HG02973 (cell line): Measurements from ENCODE around the gene CMA1.
"Not testable (repeated sequence)": the region's sequence is repeated elsewhere in the genome, so short reads cannot be mapped to it uniquely, and the experiment has no call there.

Experiments used
- ATAC-seq: cut with Tn5 transposase; IDR thresholded peaks from one replicate; pipeline ENCODE4 v1.9.1; 2021; ENCODE audit warnings: moderate library complexity; ENCODE audit not compliant: unreplicated experiment

The CMA1 gene

DNA sequence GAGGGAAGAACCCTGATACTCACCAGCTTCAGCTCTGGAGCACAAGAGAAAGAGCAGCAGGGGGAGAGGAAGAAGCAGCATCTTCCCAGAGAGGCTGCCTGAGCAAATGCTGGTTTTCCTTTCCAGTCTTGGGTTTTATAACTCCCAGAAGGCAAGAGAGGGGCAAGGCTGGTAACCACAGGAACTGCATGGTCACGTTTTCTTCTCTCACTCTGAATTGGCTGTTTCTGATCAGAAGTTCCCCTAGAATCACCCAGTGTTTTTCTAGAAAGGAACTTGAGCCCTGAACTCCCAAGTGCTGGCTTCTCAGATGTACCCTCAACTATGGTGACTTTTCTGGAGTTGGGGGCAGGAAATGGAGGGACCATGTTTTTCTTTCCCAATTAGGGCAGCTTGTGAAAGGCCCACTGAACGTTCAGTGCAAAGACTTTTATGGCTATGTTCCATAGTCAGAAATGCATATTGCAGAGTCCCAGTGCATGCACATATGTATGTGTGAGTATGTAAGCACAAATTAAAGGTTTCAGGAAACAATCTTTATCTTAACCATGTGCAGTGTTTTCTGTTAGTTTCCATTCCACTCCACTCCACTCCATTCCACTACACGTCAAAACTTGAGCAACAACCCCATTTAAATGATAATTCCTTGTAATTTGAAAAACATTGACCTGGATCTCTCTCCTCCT is at the start of gene CMA1:
TSS of gene CMA1 (minus strand) at position 111 of the 686 bp plus-strand sequence. CDS start at position 81, 30 bp downstream.
- ATAC-seq: no peak

DNA sequence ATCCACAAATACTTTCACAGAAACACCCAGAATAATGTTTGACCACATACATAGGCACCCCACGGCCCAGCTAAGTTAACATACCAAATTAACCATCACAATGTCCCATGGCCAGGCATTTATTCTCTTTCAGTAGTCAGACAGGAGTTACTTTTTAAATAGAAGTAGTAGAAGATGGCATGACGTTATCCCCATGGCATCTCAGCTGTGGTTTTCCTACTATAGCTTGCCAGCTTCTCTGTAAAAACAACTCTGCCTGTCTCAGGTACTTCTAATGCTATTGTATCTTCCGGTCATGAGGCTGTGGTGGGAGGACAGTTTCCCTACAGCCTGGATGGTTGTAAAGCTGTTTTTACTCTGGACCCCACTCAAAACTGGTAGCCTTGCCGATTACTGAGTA is 48.7 kb upstream of the CMA1 start:
- no peak for ATAC-seq

- ATAC-seq: not testable (repeated sequence)
Measured at GRCh38 chr14:24549064-24549463, 41.0 kb upstream of the CMA1 start.

DNA sequence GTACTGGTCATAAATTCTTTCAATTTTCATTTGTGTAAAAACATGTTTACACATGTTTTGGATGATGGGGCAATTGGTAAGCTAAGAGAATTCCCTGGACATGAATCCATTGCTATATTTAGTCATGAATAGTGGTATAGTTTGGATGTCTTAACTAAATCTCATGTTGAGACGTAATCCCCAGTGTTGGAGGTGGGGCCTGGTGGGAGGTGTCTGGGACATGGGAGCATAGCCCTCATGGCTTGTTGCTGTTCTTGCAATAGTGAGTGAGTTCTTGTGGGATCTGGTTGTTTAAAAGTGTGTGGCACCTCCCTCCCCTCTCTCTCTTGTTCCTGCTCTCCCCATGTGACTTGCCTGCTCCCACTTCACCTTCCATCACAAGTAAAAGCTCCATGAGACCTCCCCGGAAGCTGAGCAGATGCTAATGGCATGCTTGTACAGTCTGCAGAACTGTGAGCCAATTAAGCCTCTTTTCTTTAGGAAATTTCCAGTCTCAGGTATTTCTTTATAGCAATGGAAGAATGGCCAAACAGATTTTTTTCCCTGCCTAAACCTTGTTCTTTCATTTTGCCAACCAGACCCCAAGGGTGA is 34.4 kb upstream of the CMA1 start:
- ATAC-seq: no peak

- ATAC-seq: no peak
Measured at GRCh38 chr14:24535737-24536136, 27.7 kb upstream of the CMA1 start.

DNA sequence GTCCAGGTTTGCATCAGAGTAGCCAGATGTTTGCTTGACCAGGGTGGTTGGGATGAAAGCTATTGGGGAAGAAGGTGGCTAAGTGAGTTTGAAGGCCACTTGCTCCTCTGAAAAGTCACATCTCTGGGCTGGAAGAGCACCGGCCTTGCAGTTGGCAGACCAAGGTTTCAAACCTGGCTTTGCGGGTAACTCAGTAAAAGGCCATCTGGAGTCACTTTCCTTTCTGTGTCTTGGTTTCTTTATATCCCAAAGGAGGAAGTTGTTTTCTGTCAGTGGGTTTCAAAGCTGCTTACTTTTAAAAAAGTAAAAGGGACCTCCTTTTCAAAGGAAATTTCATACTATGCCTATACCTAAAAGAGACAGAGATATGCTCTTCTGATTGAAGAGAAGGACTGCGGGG is 26.2 kb upstream of the CMA1 start:
- ATAC-seq: no peak

- ATAC-seq: not testable (repeated sequence)
Measured at GRCh38 chr14:24525877-24526620, 18.0 kb upstream of the CMA1 start.

GRCh38 chr14:24518851-24519250 is 10.8 kb upstream of the CMA1 start:
- no peak for ATAC-seq

DNA sequence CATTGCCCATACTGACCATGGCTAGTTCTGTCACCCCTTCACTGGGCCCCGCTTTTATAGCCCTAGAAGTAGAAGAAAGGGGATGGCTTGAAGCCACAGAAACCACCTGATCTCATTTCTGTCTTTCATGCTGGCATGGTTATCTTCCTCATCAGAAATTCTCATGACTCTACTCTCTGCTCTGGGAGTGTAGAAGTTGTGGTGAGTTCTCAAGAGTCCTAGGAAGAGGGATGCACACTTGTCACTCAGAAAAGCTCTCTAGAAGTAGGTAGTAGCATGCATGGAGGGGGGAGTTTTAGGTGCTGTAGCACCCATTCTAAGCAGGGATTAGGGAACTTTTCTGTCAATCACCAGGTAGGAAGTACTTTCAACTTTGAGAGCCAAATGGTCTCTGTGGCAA is 6.1 kb upstream of the CMA1 start:
- no peak for ATAC-seq

DNA sequence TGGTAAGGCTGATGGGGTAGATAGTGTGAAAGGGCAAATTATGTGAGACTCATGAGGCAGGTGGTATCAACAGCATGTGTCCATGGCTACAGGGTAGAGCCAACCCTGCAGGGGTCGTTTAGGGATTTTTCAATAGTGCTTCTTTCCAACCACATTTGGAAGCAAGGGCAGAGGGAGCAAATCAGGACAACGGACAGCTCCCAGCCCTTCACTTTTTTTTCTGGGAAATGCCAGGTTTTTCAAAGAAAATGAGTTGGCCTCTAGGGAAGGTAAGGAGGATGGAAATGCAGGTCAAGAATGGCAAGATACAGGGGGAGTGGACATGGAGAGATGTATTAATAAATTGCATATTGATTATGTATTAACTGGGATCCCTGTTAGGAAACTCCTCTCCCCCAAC is 4.9 kb upstream of the CMA1 start:
- no peak for ATAC-seq

- ATAC-seq: no peak
Measured at GRCh38 chr14:24506443-24506842, 1.6 kb downstream of the CMA1 start.

DNA sequence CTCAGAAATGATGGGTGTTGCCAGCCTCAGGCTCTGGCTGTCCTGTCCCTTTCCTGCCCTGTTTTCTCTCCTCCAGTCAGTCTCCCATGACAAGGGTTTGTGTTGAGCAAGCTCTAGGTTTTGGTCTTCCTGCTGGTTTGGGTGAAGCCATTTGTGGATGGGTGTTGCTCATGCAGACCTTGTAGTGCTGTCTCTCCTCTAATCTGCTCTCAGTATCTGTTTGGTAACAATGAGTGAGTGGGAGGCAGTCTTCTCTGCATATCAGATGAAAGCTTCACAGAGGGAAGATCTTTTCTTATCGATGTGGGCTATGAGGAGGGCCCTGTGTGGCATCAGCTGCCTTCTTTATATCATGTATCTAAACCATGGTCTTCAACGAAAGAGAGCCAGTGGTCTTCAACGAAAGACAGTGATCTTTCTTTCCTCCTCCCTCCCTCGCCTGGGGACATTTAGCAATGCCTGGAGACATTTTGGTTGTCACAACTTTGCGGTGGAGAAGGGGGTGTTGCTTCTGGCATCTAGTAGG is 3.6 kb downstream of the CMA1 start:
- ATAC-seq: no peak

- ATAC-seq: not testable (repeated sequence)
Measured at GRCh38 chr14:24491586-24492408, 16.3 kb downstream of the CMA1 start.

DNA sequence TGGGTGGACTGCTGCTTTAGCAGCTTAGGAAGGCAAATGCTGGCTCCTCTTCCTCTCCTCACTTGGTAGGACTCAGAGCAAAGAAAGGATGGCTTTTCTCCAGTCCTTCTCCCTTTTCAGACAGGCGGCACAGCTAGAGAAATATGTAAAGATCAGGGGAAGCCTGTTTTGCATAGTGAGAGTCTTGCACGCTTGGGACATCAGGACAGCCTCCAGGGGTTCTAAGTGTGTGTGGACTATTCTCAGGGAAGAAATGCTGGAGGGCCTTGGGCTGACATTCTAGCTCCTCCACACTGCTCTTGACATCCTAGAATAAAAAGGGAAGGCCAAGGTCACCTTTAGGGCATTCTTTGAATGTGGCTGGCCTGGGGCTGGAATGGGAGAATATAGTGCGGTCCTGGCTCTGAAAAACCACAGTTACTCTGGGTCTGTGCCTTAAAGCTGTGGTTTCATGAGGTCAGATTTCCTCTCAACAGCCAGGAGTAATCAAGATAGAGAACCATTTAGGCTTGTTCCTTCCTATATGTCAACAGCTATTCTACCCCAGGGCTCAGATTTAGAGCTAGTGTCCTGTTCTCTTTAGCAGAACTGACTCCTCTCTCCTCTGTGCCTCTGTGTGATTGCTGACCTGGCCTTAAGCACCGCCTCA is 24.3 kb downstream of the CMA1 start:
- no peak for ATAC-seq

DNA sequence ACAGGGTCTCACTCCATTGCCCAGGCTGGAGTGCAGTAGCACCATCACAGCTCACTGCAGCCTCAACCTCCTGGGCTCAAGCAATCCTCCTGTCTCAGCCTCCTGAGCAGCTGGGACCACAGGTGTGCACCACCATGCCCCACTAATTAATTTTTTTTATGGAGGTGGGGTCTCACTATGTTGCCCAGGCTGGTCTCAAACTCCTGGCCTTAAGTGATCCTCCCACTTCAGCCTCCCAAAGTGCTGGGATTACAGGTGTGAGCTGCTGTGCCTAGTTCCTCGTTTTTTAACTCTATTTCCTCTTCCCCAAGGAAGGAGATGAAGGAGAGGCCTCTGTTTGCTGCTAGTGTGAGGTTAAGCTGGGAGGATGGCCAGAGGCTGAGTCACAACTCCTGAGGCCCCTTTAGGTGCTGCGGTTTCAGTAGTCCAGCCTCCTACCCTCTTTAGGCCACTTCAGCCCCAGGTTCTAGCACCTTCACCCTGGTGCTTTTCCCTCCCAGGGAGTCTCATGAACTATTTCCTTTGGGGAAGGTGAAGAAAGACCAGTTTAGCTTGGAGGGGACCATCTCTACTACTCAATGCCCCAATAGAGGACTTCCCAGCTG is 25.3 kb downstream of the CMA1 start:
- not testable (repeated sequence) for ATAC-seq

GRCh38 chr14:24481622-24482324 is 26.3 kb downstream of the CMA1 start:
- no peak for ATAC-seq

- not testable (repeated sequence) for ATAC-seq
Measured at GRCh38 chr14:24479999-24480398, 28.1 kb downstream of the CMA1 start.

GRCh38 chr14:24475261-24475660 is 32.8 kb downstream of the CMA1 start:
- ATAC-seq: no peak

DNA sequence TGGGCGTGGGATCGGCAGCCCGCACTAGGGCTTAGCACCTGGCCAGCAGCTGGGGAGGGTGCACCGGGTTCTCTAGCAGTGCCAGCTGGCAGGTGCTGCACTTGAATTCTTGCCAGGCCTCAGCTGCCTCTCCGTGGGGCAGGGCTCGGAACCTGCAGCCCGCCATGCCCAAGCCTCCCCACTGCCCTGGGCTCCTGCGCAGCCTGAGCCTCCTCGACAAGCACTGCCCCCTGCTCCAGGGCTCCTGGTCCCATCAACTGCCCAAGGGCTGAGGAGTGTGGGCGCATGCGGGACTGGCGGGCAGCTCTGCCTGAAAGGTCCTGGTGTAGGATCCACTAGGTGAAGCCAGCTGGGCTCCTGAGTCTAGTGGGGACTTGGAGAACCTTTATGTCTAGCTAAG is 34.9 kb downstream of the CMA1 start:
- ATAC-seq: no peak
